SK-N-MC (cell line): Measurements from ENCODE around the gene ZMIZ1.

Experiments used
- DNase-seq: peaks from one replicate; pipeline ENCODE4 v3.0.0-alpha.2; 2011; ENCODE audit warnings: low read depth, low spot score
- H3K27ac ChIP-seq: fragments of 200-600 bp; sonication (generic); 2 replicates; pipeline ENCODE4 v1.5.1; 2016; ENCODE audit warnings: mixed run types
- H3K36me3 ChIP-seq: fragments of 200-600 bp; sonication (generic); 2 replicates; pipeline ENCODE4 v1.6.1; 2017; ENCODE audit warnings: antibody characterized with exemption, low read length, mixed read lengths; ENCODE audit not compliant: insufficient read depth
- H3K4me3 ChIP-seq: fragments of 200-600 bp; sonication (generic); 2 replicates; pipeline ENCODE4 v1.5.1; 2016
- H3K9ac ChIP-seq: fragments of 200-600 bp; sonication (generic); 2 replicates; pipeline ENCODE4 v1.8.0; 2017; ENCODE audit warnings: mixed run types, mixed read lengths; ENCODE audit not compliant: insufficient read length
- H3K9me3 ChIP-seq: fragments of 200-600 bp; sonication (generic); 2 replicates; pipeline ENCODE4 v1.6.1; 2017; ENCODE audit warnings: low read depth, mild to moderate bottlenecking, antibody characterized with exemption, low read length, moderate library complexity, mixed read lengths
- EZH2 ChIP-seq: fragments of 200-600 bp; sonication (generic); IDR thresholded peaks from one replicate; pipeline ENCODE4 v1.6.1; 2017; ENCODE audit warnings: antibody characterized with exemption
- FOXP2 ChIP-seq: optimal IDR thresholded peaks from 2 replicates; pipeline ENCODE3; 2011; ENCODE audit warnings: mild to moderate bottlenecking, moderate library complexity; ENCODE audit not compliant: insufficient read depth; ENCODE audit errors: extremely low read length, control extremely low read depth
- POLR2AphosphoS5 ChIP-seq: IDR thresholded peaks from 2 replicates; pipeline ENCODE4 v1.6.1; 2012; ENCODE audit warnings: mild to moderate bottlenecking, low read depth, low read length, borderline replicate concordance

ZMIZ1 gene

DNA sequence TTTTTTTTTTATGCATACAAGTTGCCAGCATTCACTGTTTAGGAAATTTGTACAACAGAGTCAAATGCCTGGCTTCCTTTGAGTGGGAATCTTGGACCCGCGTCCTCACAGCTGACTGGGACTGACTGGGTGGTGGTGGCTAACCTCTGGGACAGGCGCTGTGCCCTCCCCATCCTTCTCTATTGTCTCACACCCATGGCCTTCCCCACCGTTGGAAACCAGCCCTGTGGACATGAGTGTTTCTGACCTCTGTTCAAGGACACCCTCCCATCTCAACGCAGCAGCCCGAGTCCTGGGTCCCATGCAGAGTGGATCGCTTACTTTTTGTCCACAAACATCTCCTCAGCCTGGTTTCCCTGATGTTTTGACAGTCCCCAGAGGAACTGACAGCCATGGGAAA is 153.4 kb downstream of the ZMIZ1 start:
- no peaks in the 10 kb centered on the region for H3K9me3 ChIP-seq
- H3K9ac ChIP-seq = no peak overlapping the region
- no peak overlapping the region for H3K4me3 ChIP-seq
- DNase-seq = no peak
- H3K27ac ChIP-seq = no peak overlapping the region
- no peak for TF ChIP-seq FOXP2
- TF ChIP-seq POLR2AphosphoS5 = no peak
- no peak for TF ChIP-seq EZH2
- H3K36me3 ChIP-seq = no peaks in the 10 kb centered on the region

DNA sequence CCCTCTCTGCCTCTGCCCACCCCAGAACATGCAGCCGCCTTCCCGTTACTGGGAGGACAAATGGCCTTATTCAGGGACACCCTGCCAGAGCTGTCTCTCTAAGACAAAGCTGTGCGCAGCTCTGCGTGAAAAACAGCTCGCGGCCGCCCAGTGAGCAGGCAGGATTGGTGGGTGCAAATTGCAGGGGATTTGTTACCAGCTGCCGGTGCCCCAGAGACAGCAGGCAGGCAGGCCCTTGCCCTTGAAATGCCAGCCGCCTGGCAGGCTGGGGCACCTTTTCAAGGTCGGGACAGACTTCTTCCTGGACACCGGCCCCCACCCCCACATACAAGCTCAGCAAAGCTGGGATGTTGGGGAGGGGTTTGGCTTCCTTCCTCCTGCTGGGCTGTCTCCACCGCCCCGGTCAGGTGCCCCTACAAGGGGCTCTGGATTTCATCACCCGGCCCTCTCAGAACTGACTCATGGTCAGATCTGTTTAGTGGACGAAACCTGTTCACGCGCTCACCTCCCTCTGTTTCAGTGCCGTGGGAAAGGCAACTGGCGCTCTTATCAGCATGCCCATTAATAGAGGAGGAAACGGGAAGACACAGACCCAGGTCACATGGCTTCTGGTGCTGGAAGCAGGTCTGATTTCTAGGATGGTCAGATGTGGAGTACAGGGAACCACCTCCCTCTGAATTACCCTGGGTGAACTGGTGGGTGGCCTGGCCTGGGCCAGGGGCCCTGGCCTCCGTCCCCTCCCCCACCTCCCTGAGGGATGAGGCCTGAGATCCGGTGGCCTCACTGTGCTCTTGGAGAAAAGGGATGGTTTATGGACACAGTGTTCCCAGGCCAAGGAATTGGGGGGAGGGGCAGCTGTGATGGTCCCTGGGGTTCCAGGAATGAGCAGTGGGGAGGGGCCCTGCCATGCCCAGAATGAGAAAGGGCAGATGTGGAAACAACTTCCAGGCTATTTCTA is 154.6 kb downstream of the ZMIZ1 start:
- no peak for DNase-seq
- Histone ChIP-seq H3K9ac (no peak overlapping the region), H3K4me3 (no peak overlapping the region), H3K9me3 (no peaks in the 10 kb centered on the region), H3K27ac (no peak overlapping the region), H3K36me3 (no peaks in the 10 kb centered on the region)
- TF ChIP-seq FOXP2 = no peak
- no peak for TF ChIP-seq EZH2
- TF ChIP-seq POLR2AphosphoS5 = no peak

DNA sequence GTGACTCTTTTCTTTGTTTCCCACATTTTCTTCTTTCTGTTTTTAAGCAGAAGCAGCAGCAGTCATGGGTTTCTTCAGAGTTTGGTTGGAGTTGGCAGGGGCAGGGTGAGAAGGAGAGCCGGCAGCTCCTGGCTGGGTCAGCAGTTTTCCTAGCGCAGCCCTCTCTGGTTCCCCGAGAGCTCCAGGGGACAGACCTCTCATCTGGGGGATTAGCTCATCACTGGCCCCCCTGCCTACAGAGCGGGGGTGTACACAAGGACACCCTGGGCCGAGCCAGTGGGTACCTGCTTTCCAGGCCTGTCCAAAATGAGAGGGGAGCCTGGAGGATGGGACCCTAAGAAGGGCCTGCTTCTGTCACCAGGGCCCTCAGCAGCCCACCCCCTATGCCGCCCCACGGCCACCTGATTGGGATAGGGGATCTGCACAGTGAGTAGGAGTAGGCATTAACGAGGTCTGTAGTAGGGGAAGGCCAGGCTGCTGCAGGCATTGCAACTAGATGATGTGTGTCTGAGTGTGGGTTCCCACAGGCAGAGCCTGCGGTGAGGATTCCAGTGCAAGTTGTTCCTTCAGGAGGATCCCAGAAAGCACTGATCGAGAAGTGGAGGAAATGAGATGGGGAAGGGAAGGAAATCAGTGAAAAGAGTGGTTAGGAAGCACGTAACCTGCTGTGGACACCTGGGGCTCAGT is 155.6 kb downstream of the ZMIZ1 start:
- Histone ChIP-seq H3K4me3 (no peak overlapping the region), H3K36me3 (no peaks in the 10 kb centered on the region), H3K9me3 (no peaks in the 10 kb centered on the region), H3K27ac (no peak overlapping the region), H3K9ac (no peak overlapping the region)
- no peak for TF ChIP-seq EZH2
- no peak for TF ChIP-seq FOXP2
- TF ChIP-seq POLR2AphosphoS5 = no peak
- no peak for DNase-seq

DNA sequence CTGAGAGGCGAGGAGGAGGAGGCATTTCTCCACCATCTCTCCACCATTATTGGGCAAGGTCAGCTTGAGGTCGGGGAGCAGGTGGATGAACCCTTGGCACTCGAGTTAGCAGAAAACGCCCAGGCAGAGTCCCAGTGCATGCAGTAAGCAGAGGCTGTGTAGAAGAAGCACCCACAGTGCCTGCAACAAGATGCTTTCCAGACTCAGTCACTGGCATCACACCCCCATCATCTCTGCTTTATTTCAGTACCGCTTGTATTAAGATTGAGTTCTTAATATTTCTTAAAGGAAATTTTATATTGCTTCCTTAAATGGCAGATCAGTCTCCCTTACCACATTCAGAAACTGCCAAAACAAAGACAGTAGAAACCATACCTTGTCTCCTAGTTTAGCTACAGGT is 156.2 kb downstream of the ZMIZ1 start:
- no peaks in the 10 kb centered on the region for H3K9me3 ChIP-seq
- H3K27ac ChIP-seq = no peak overlapping the region
- no peak overlapping the region for H3K9ac ChIP-seq
- H3K36me3 ChIP-seq = no peaks in the 10 kb centered on the region
- DNase-seq = no peak
- TF ChIP-seq EZH2 (no peak), FOXP2 (no peak), POLR2AphosphoS5 (no peak)
- H3K4me3 ChIP-seq = no peak overlapping the region

DNA sequence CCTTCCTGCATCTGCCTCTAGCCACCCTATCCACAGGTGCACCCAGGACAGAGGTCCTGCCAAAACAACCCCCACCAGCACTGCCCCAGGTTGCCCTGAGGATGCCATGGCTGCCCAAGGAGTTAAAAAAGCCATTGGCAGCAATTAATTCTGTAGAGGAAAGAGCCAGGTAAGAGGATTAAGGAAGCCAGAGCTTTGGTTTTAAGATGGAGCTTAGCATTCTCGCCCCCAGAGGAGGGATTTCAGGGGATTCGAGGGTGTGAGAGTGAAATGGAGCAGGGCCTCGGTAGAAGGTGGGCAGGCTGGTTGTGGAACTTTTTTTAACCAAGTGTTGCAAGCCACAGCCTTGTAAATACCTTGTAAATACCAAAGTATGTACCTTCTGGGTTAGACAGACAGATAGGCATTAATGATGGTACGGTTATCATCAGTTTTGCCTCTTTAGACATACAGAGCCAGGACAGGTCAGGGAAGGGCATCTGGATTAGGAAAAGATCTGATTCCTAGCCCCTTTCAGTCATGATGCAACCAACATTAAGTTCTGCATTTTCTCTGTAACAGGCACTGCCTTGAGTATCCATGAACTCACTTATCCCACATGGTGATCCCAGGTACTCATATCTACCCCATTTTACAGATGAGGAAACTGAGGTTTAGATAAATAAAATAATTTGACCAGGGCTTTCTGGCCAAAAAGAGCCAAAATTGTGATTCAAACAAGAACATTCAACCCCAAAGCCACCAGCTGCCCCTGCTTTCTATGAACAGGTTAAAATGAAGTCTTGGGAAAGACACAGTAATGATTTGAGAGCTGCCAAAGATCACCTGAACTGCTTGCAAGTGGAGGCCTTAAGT is 157.9 kb downstream of the ZMIZ1 start:
- H3K9me3 ChIP-seq = no peaks in the 10 kb centered on the region
- no peak for TF ChIP-seq FOXP2
- no peak for TF ChIP-seq EZH2
- no peak for TF ChIP-seq POLR2AphosphoS5
- H3K27ac ChIP-seq = no peak overlapping the region
- DNase-seq = no peak
- H3K9ac ChIP-seq = no peak overlapping the region
- no peak overlapping the region for H3K4me3 ChIP-seq
- H3K36me3 ChIP-seq = no peaks in the 10 kb centered on the region

DNA sequence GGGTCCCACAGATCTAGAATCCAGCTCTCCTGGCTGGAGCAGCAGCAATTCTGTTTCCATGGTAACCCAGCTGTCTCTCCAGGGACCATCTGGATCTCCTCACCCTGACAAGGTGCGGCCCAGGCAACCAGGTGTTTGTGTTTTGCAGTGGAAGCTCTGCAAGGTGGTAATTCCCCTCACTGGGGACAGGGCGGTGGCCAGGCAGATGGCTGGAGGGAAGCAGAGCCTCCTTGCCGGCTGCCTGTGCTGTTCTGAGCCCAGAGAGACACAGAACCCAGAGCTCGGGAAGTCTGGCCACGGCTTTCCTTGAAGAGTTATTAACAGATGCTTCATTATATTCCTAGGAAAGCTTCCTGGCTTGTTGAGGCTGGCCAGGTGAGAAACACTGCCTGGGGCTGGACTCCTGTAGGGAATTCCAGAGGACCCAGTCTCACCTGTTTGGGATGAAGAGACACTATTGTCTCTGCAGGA is 160.3 kb downstream of the ZMIZ1 start:
- H3K9me3 ChIP-seq = no peaks in the 10 kb centered on the region
- no peak overlapping the region for H3K4me3 ChIP-seq
- DNase-seq = no peak
- no peak overlapping the region for H3K9ac ChIP-seq
- H3K27ac ChIP-seq = no peak overlapping the region
- TF ChIP-seq FOXP2 (no peak), POLR2AphosphoS5 (no peak), EZH2 (no peak)
- H3K36me3 ChIP-seq = no peaks in the 10 kb centered on the region

DNA sequence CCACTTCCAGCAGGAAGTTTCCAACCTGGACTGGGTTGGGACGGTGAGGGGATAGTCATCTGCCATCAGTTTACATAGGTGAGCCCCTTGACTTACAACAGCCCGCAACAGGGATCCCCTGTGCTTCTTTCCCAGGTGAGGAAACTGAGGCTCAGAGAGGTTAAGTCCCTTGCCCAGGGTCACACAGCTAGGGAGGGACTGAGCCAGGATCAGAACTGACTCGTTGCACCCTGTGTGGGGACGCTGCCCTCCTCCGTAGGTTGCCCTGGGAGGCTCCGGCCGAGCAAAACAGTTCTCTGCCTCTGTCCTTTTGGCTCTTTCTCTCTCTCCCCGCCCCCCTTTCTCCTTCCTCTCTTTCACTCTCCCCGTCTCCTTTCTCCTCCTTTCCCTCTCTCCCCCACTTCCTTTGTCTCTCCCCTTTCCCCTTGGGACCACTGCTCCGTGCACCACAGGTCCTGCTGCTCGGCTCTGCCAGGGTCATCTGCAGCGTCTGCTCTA is 161.1 kb downstream of the ZMIZ1 start:
- DNase-seq = no peak
- no peak for TF ChIP-seq FOXP2
- no peak for TF ChIP-seq EZH2
- TF ChIP-seq POLR2AphosphoS5 = no peak
- Histone ChIP-seq H3K27ac (peak overlapping the region; percentile 57; the same call in 1 of the 2 replicates), H3K9me3 (no peaks in the 10 kb centered on the region), H3K9ac (no peak overlapping the region), H3K4me3 (peak overlapping the region; percentile 61), H3K36me3 (no peaks in the 10 kb centered on the region)
